Measurements from ENCODE around the gene ASGR2. TPM values are rescaled to one million over a fixed set of nuclear protein-coding genes. Genes with fewer than 3 reads are reported as not detected.

The ASGR2 gene
- total and polyA plus RNA-seq, 2 donors (not counting 1 experiment from before 2014, with no cell fraction given), result not detected

DNA sequence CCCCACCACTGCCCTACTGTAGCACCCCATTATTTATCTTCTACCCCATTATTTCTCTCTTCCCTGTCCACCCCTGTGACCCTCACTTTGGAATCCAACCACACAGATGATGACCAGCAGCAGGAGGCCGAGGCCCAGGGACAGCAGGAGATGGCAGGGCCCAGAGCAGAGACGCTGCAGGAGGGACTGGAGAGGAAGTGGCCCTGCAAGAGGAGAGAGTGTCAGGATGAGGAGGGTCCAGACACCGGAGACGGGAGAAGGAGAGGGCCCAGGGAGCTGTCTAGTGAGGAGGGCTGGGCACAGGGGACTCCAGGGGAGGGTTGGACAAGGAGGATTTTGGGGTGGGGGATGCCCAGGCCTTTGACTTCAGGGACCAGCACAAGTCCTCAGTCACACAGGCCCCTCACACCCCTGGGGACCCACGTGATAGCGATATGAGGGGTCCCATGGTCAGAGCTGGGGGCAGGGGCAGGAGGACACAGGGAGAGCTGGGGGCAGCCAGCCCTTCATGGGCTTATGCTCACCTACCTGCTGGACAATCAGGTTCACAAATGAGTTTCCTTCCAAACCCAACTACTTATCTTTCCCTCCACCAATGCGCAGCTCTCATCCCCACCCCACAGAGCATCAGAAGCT, 36.6 kb downstream of the ASGR2 start:
- no peak overlapping the region for H3K27ac ChIP-seq (ENCODE audit: insufficient read depth, low read length)
- no peak overlapping the region for H2AFZ ChIP-seq (ENCODE audit: low read length)
- no peak overlapping the region for H3K4me2 ChIP-seq (ENCODE audit: extremely low read depth, insufficient read depth, low read length)
- DNase-seq (ENCODE audit: low read depth in 2 of 2), result no peak
- H3K4me1 ChIP-seq (ENCODE audit: control insufficient read depth, extremely low read depth, insufficient read depth, low read length), result no peaks in the 10 kb centered on the region
- H3K36me3 ChIP-seq (ENCODE audit: control insufficient read depth, insufficient read depth, low read length), result no peaks in the 10 kb centered on the region
- no peaks in the 10 kb centered on the region for H4K20me1 ChIP-seq (ENCODE audit: control insufficient read depth, extremely low read depth, insufficient read depth, low read length)
- no peaks in the 10 kb centered on the region for H3K27me3 ChIP-seq (ENCODE audit: control insufficient read depth, insufficient read depth, low read length)
- no peak for TF ChIP-seq EZH2 (IDR thresholded peaks at IDR 0.05; ENCODE audit: low read length, missing control alignments)
- TF ChIP-seq, protein P1, sequence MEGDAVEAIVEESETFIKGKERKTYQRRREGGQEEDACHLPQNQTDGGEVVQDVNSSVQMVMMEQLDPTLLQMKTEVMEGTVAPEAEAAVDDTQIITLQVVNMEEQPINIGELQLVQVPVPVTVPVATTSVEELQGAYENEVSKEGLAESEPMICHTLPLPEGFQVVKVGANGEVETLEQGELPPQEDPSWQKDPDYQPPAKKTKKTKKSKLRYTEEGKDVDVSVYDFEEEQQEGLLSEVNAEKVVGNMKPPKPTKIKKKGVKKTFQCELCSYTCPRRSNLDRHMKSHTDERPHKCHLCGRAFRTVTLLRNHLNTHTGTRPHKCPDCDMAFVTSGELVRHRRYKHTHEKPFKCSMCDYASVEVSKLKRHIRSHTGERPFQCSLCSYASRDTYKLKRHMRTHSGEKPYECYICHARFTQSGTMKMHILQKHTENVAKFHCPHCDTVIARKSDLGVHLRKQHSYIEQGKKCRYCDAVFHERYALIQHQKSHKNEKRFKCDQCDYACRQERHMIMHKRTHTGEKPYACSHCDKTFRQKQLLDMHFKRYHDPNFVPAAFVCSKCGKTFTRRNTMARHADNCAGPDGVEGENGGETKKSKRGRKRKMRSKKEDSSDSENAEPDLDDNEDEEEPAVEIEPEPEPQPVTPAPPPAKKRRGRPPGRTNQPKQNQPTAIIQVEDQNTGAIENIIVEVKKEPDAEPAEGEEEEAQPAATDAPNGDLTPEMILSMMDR (conservative IDR thresholded peaks at IDR 0.05 in 1 of 2, IDR thresholded peaks at IDR 0.05 in 1 of 2; ENCODE audit: low read depth in 1 of 2, low read length in 2 of 2), result no peak
- H3K4me3 ChIP-seq (replicated peaks in 1 of 4; ENCODE audit: control extremely low read depth in 1 of 4, insufficient read depth in 1 of 4, low read depth in 3 of 4, low read length in 4 of 4), result no peak overlapping the region
- no peak overlapping the region for H3K9ac ChIP-seq (ENCODE audit: insufficient read depth, low read length)
- no peaks in the 10 kb centered on the region for H3K79me2 ChIP-seq (ENCODE audit: control insufficient read depth, insufficient read depth, low read length)
- no peaks in the 10 kb centered on the region for H3K9me3 ChIP-seq (ENCODE audit: control insufficient read depth, insufficient read depth, low read depth, low read length)

DNA sequence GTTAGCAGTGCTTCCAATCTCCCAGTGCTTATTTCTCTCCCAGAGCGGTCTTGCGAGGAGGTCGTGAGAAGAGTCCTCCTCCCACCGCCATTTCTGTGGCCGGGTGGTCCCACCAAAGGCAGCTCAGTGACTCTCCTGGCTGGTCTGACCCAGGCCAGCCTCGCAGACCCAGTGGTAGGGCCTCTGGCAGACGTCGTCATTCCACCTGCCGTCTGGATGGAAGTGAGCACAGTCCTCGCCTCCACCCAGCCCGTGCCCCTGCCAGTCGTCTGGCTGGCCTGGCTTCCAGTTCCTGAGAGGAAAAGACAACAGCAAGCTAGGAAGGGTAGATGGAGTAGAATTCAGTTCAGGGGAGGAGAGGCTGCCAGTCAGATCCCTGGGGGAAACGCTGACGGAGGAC, 39.7 kb downstream of the ASGR2 start:
- H2AFZ ChIP-seq (ENCODE audit: low read length), result no peak overlapping the region
- no peak for TF ChIP-seq EZH2 (IDR thresholded peaks at IDR 0.05; ENCODE audit: low read length, missing control alignments)
- TF ChIP-seq, protein P1 (conservative IDR thresholded peaks at IDR 0.05 in 1 of 2, IDR thresholded peaks at IDR 0.05 in 1 of 2; ENCODE audit: low read depth in 1 of 2, low read length in 2 of 2), result no peak
- H4K20me1 ChIP-seq (ENCODE audit: control insufficient read depth, extremely low read depth, insufficient read depth, low read length), result no peaks in the 10 kb centered on the region
- H3K27ac ChIP-seq (ENCODE audit: insufficient read depth, low read length), result no peak overlapping the region
- no peaks in the 10 kb centered on the region for H3K36me3 ChIP-seq (ENCODE audit: control insufficient read depth, insufficient read depth, low read length)
- H3K4me2 ChIP-seq (ENCODE audit: extremely low read depth, insufficient read depth, low read length), result no peak overlapping the region
- H3K4me1 ChIP-seq (ENCODE audit: control insufficient read depth, extremely low read depth, insufficient read depth, low read length), result no peaks in the 10 kb centered on the region
- H3K27me3 ChIP-seq (ENCODE audit: control insufficient read depth, insufficient read depth, low read length), result peaks cover 3% of the 10 kb centered on the region
- no peak overlapping the region for H3K4me3 ChIP-seq (replicated peaks in 1 of 4; ENCODE audit: control extremely low read depth in 1 of 4, insufficient read depth in 1 of 4, low read depth in 3 of 4, low read length in 4 of 4)
- no peaks in the 10 kb centered on the region for H3K79me2 ChIP-seq (ENCODE audit: control insufficient read depth, insufficient read depth, low read length)
- H3K9ac ChIP-seq (ENCODE audit: insufficient read depth, low read length), result no peak overlapping the region
- no peak for DNase-seq (ENCODE audit: low read depth in 2 of 2)
- H3K9me3 ChIP-seq (ENCODE audit: control insufficient read depth, insufficient read depth, low read depth, low read length), result no peaks in the 10 kb centered on the region

DNA sequence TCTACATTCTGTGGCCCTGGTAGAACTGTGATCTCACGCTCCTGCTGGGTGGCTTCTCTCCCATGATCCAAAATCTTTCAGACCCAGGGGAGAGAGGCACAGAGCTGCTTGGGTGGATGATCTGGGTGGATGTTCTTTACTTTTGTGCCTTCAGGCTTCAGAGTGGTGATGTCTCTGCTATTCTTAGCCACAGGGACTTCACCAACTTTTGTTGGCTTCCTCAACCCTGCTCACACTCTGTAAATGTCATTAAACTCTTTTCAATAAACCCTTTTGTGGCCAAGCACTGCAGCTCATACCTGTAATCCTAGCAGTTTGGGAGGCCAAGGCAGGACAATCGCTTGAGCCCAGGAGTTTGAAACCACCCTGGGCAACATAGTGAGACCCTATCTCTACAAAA, 42.2 kb downstream of the ASGR2 start:
- Histone ChIP-seq H3K4me3 (replicated peaks in 1 of 4; ENCODE audit: control extremely low read depth in 1 of 4, insufficient read depth in 1 of 4, low read depth in 3 of 4, low read length in 4 of 4) (no peak overlapping the region), H4K20me1 (ENCODE audit: control insufficient read depth, extremely low read depth, insufficient read depth, low read length) (no peaks in the 10 kb centered on the region), H2AFZ (ENCODE audit: low read length) (no peak overlapping the region), H3K9ac (ENCODE audit: insufficient read depth, low read length) (no peak overlapping the region), H3K79me2 (ENCODE audit: control insufficient read depth, insufficient read depth, low read length) (no peaks in the 10 kb centered on the region), H3K36me3 (ENCODE audit: control insufficient read depth, insufficient read depth, low read length) (no peaks in the 10 kb centered on the region), H3K4me2 (ENCODE audit: extremely low read depth, insufficient read depth, low read length) (no peak overlapping the region), H3K27ac (ENCODE audit: insufficient read depth, low read length) (no peak overlapping the region), H3K27me3 (ENCODE audit: control insufficient read depth, insufficient read depth, low read length) (peaks cover 3% of the 10 kb centered on the region), H3K9me3 (ENCODE audit: control insufficient read depth, insufficient read depth, low read depth, low read length) (no peaks in the 10 kb centered on the region), H3K4me1 (ENCODE audit: control insufficient read depth, extremely low read depth, insufficient read depth, low read length) (no peaks in the 10 kb centered on the region)
- TF ChIP-seq, protein P1 (conservative IDR thresholded peaks at IDR 0.05 in 1 of 2, IDR thresholded peaks at IDR 0.05 in 1 of 2; ENCODE audit: low read depth in 1 of 2, low read length in 2 of 2), result no peak
- DNase-seq (ENCODE audit: low read depth in 2 of 2), result no peak

All from fibroblast of lung (primary cell).